Measurements from ENCODE around the gene DAZAP1.

The DAZAP1 gene

DNA sequence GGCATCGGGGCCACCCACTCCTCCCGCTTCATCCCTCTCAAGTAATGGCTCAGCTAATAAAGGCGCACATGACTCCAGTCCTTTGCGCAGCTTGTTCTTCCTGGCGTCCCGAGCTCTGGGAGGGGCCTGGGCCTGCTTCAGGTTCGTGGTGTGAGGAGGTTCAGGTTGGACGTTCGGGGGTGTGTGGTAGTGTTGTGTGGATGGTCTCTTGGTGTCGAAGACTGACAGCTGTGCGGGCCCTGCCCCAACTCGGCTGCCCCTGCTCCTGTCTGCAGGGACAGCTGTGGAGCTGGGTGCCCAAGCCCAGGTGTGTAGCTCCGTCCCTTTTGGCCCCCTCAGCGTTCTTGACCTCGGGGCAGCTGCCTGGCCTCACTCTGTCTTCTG lies 33.0 kb downstream of the DAZAP1 start:
- no peak overlapping the region for H3K4me3 ChIP-seq (ENCODE audit: control insufficient read depth, low read depth, low read length)
- TF ChIP-seq, protein P1, sequence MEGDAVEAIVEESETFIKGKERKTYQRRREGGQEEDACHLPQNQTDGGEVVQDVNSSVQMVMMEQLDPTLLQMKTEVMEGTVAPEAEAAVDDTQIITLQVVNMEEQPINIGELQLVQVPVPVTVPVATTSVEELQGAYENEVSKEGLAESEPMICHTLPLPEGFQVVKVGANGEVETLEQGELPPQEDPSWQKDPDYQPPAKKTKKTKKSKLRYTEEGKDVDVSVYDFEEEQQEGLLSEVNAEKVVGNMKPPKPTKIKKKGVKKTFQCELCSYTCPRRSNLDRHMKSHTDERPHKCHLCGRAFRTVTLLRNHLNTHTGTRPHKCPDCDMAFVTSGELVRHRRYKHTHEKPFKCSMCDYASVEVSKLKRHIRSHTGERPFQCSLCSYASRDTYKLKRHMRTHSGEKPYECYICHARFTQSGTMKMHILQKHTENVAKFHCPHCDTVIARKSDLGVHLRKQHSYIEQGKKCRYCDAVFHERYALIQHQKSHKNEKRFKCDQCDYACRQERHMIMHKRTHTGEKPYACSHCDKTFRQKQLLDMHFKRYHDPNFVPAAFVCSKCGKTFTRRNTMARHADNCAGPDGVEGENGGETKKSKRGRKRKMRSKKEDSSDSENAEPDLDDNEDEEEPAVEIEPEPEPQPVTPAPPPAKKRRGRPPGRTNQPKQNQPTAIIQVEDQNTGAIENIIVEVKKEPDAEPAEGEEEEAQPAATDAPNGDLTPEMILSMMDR (conservative IDR thresholded peaks at IDR 0.05; ENCODE audit: control insufficient read depth, insufficient read depth, low read depth, low read length) = no peak
- DNase-seq (ENCODE audit: low read depth) = no peak

DNA sequence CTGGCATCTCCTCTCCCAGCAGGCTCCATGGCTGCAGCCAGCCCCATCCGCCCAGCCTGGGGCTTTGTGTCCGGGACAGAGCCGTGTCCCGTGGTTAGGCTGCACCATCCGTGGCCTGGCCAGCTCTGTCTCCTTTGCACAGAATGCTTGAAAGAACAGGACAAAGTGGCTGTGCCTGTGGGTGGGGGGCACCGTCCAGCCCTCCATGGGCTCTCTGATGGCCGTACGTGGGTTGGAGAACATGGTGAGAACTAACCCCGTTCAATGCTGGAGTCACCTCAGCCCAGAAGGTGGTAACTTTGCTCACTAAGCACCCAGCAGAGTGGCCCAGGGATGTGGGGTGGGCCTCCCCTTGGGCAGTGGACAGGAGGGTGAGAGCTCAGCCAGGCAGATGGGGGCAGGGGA lies 33.6 kb downstream of the DAZAP1 start:
- TF ChIP-seq, protein P1 (conservative IDR thresholded peaks at IDR 0.05; ENCODE audit: control insufficient read depth, insufficient read depth, low read depth, low read length) = no peak
- H3K4me3 ChIP-seq (ENCODE audit: control insufficient read depth, low read depth, low read length) = no peak overlapping the region
- DNase-seq (ENCODE audit: low read depth) = no peak

DNA sequence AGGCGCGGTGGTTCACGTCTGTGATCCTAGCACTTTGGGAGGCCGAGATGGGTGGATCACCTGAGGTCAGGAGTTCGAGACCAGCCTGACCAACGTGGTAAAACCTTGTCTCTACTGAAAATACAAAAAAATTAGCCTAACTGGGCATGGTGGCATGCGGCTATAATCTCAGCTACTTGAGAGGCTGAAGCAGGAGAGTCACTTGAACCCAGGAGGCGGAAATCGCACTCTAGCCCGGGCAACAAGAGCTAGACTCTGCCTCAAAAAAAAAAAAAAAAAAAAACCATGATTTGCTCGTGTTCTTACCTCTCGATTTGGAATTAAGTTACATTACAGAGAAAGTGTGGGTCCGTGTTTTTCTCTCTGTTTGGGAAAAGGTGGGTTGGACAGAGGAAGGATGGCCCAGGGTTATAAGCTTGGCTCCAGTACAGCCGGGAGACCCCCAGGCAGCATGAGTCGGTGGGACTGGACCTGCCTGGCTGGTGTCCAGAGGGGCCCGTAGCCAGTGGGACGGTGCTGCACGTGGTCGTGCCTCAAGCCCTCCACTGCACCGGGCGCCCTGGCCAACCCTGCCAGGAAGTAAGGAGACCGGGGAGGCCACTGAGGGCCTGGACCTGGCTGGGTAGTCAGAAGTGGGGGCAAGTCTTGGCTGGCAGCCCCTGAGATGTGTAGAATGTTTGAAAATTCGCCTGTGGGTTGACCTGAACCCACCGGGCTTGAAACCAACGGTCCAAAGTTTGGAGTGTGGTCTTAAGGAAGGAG lies 34.5 kb downstream of the DAZAP1 start:
- TF ChIP-seq, protein P1 (conservative IDR thresholded peaks at IDR 0.05; ENCODE audit: control insufficient read depth, insufficient read depth, low read depth, low read length) = no peak
- H3K4me3 ChIP-seq (ENCODE audit: control insufficient read depth, low read depth, low read length) = no peak overlapping the region
- no peak for DNase-seq (ENCODE audit: low read depth)

DNA sequence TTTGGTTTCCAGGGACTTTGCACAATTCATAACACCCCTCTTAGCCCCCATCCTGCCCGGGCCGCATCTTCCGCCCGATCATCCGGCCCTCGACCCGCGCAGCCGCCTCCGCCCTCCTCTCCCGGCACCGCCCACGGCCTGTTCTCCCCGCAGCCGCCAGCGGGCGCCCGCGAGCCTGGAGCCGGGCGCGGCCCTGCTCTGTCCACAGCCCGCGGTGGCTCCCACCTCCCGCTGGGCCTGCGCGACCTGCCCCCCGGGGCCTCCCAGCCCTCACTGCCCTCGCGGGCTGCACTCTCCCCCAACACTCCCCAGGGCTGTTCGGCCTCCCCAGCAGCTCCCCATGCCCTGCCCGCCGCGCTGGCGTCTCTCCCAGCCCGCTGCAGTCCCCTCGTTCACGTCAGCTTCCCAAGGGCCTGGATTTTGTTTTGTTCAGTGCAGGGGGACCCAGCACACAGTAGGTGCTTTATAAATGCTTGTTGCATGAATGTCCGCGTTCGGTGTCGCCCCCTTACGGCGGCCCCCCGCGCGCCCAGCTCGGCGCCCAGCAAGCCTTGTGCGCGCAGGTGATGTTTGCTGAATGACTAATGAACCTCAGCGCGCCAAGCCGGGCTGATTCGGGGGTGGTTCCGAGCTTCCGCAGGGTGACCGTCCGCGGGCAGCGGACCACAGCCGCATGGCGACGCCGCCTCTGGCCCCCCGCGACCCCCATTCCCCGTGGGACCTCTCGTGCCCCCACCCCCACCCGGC lies 38.0 kb downstream of the DAZAP1 start:
- TF ChIP-seq, protein P1 (conservative IDR thresholded peaks at IDR 0.05; ENCODE audit: control insufficient read depth, insufficient read depth, low read depth, low read length) = peak; percentile 34
- peak overlapping the region; percentile 20 for H3K4me3 ChIP-seq (ENCODE audit: control insufficient read depth, low read depth, low read length)
- peak; percentile 44 for DNase-seq (ENCODE audit: low read depth)

DNA sequence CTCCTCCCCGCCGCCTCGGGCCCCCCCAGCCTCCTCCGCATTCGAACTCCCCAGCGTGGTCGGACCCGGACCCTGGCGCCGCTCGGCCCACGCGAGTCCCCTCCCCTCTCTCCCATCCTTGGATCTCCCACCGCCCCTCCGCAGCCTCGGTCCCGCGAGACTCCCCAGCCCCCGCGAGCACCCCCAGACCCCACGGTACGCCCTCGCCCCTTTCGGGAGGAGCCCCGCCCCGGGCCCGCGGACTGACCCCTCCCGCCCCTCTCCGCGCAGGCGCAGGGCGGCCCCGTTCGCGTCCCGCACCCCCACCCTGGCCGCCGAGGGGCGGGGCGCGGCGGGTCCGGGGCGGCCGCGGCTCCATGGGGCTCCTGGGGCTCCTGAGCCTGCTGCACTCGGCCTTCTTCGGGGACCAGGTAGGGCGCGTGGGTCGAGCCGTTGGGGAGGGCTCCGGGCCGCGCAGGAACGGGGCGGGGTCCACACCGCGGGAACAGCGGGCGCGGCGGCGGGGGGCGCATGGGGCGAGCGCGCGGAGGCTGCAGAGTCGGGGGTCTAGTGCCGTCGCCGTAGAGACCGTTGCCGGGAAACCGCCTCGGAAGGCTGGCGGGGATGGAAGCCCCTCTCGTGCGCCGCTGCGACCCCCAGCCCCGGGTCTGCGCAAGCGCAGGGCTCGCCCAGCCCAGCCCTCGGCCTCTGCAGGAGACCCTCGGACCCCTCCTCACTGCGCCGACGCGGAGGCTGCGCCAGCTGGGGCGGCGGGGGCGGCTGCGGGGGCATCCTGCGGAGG lies 38.7 kb downstream of the DAZAP1 start:
- DNase-seq (ENCODE audit: low read depth) = no peak
- TF ChIP-seq, protein P1 (conservative IDR thresholded peaks at IDR 0.05; ENCODE audit: control insufficient read depth, insufficient read depth, low read depth, low read length) = no peak
- no peak overlapping the region for H3K4me3 ChIP-seq (ENCODE audit: control insufficient read depth, low read depth, low read length)

DNA sequence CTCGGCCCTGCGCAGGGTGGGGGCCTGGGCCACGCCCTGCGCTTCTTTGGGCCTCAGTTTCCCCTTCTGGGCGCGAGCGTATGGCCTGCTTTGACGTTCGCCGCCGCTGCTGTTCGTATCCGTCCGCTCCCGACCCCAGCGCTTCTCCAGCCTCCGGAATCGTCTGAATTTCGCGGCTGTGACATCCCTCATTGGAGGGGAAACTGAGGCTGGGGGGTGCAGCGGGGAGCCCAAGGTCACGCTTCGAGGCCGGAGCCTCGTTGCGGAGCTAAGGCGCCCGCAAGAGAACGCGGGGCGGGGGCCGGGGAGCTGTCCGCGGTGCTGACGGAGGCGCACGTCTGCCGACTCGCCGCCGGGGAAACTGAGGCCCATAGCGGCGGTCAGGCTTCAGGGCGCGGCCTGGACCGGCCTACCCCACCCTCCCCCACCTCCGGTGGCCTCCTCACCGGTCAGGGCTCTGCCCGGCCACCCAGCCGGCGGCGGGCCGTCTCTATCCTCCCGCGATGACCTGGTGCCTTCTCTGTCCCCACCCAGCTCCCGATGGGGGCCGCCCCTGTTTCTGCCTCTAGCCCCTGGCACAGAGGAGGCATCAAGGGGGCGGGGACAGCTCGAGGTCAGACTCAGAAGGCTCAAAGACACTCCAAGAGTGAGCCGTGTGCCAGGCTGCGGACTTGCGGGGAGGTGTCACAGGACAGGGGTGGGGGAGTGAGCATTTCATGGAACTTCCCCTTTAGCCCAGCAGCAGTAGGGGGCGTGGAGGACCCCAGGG lies 39.5 kb downstream of the DAZAP1 start:
- TF ChIP-seq, protein P1 (conservative IDR thresholded peaks at IDR 0.05; ENCODE audit: control insufficient read depth, insufficient read depth, low read depth, low read length) = no peak
- no peak for DNase-seq (ENCODE audit: low read depth)
- no peak overlapping the region for H3K4me3 ChIP-seq (ENCODE audit: control insufficient read depth, low read depth, low read length)

Data from fibroblast of mammary gland (primary cell).